ENCODE measurements around the gene KIF19.
"Not testable (repeated sequence)": the region's sequence is repeated elsewhere in the genome, so short reads cannot be mapped to it uniquely, and the experiment has no call there.

KIF19 gene

GRCh38 chr17:74391771-74392170 is 65.7 kb downstream of the KIF19 start:
- no peak for DNase-seq

- DNase-seq = no peak
Observed at GRCh38 chr17:74392848-74393247, 66.8 kb downstream of the KIF19 start.

GRCh38 chr17:74393346-74393942 is 67.4 kb downstream of the KIF19 start:
- no peak for DNase-seq

GRCh38 chr17:74394275-74394950 is 68.4 kb downstream of the KIF19 start:
- DNase-seq = no peak

- DNase-seq = no peak
Observed at GRCh38 chr17:74394977-74395376, 69.0 kb downstream of the KIF19 start.

- no peak for DNase-seq
Observed at GRCh38 chr17:74396567-74396966, 70.5 kb downstream of the KIF19 start.

- DNase-seq = no peak
Observed at GRCh38 chr17:74402048-74402447, 76.0 kb downstream of the KIF19 start.

GRCh38 chr17:74403512-74404137 is 77.6 kb downstream of the KIF19 start:
- no peak for DNase-seq

GRCh38 chr17:74404218-74404617 is 78.2 kb downstream of the KIF19 start:
- no peak for DNase-seq

- no peak for DNase-seq
Observed at GRCh38 chr17:74404789-74405188, 78.8 kb downstream of the KIF19 start.

- DNase-seq = not testable (repeated sequence)
Observed at GRCh38 chr17:74405311-74405710, 79.3 kb downstream of the KIF19 start.
